22Rv1 (cell line): ENCODE measurements around the gene SLC12A8.

Experiments
- CTCF ChIP-seq: fragments of 450-650 bp; IDR thresholded peaks from 2 replicates; pipeline ENCODE4 v1.5.1; 2017; ENCODE audit warnings: mild to moderate bottlenecking
- ZFX ChIP-seq: fragments of 450-650 bp; IDR thresholded peaks from 2 replicates; pipeline ENCODE4 v1.6.1; 2017; ENCODE audit warnings: antibody characterized with exemption, borderline replicate concordance

DNA sequence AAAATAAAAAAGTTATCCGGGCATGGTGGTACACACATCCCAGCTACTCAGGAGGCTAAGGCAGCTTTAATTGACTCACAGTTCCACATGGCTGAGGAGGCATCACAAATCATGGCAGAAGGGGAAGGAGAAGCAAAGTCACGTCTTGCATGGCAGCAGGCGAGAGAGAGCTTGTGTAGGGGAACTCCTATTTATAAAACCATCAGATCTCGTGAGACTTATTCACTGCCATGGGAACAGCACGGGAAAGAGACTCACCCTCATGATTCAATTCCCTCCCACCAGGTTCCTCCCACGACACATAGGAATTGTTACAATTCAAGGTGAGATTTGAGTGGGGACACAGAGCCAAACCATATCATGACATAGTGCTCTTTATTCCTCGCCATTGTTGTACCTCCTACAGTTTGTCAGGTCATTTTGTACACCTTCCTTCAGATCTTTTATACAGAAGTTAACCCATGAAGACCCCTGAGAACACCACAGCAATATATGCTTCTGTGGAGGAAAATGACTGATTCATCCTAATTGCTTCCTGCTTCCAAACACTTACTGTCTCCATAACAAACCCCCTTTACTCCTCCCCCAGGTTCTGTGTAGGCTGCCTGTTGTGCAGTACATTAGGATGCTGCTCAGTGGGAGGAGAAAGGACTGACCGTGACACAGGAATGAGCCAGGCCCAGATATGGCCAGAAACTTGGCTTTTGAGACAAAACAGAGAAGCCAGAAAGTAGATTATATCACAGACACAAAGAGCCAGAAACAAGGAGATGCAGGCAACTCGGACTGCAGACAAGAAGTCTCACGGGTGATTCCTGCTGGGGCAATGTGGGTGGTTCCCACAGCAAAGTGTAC lies 88.9 kb downstream of the SLC12A8 start:
- TF ChIP-seq CTCF (no peak), ZFX (no peak)
